ENCODE measurements around the gene CHEK2. TPM values are rescaled to one million over a fixed set of nuclear protein-coding genes. Genes with fewer than 3 reads are reported as not detected.
"Not testable (repeated sequence)": the region's sequence is repeated elsewhere in the genome, so short reads cannot be mapped to it uniquely, and the experiment has no call there.

CHEK2 gene
- total RNA-seq, 1 donor from 2014 or later = 10.8 TPM

DNA sequence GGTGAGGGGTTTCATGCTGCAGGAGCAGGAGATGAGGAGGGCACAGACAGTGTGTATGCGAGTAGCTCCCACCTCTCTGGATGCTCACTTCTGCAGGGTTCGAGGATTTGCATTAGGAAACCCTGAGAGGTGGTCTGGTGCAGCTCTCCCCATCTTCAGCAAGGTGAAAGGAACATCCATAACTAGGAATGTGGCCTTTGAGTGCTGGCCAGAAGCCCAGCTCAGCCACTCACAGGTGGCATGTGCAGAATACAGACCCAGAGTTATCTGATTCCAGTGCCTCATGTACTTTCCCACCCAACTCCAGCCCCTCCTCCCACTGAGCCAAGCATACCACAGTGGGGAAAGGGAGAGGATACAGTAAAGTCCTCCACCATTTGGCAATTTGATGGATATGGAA, 51.8 kb downstream of the CHEK2 start:
- DNase-seq = not testable (repeated sequence)

DNA sequence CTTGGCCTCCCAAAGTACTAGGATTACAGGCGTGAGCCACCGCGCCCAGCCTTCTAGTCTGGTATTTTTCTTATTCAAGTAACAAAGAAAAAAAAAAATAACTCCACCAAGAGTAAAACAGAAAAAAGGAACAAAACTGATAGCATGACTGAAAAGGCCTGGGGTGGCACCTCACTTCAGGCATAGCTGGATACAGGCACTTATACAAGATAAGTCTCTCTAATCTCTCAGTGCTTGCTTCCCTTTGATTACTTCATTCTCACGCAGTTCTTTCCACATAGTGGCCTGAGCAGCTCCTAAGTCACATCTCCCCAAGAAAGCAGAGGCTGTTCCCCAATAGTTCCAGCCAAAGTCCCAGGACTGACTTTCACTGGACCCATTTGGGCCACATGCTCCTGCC, 58.7 kb downstream of the CHEK2 start:
- DNase-seq = not testable (repeated sequence)

DNA sequence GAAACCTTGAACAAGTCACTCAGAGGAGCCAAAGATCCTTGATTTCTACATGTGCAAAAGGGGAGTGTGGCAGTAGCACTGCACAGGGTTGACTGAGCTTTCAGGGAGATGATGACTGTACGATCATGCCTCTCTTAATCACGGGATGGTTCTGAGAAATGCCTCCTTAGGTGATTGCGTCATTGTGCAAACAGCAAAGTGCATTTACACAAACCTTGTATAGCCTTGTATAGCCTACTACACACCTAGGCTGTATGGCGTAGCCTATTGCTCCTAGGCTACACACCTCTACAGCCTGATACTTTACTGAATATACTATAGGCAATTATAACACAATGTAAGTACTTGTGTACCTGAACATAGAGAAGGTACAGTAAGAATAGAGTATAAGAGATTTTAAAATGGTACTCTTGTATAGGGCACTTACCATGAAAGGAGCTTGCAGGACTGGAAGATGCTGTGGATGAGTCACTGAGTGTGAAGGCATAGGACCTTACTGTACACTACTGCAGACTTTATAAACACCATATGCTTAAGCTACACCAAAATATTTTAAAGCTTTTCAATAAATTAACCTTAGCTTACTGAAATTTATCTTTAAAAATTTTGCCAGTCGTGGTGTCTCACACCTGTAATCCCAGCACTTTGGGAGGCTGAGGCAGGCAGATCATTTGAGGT, 60.7 kb downstream of the CHEK2 start:
- DNase-seq = not testable (repeated sequence)

DNA sequence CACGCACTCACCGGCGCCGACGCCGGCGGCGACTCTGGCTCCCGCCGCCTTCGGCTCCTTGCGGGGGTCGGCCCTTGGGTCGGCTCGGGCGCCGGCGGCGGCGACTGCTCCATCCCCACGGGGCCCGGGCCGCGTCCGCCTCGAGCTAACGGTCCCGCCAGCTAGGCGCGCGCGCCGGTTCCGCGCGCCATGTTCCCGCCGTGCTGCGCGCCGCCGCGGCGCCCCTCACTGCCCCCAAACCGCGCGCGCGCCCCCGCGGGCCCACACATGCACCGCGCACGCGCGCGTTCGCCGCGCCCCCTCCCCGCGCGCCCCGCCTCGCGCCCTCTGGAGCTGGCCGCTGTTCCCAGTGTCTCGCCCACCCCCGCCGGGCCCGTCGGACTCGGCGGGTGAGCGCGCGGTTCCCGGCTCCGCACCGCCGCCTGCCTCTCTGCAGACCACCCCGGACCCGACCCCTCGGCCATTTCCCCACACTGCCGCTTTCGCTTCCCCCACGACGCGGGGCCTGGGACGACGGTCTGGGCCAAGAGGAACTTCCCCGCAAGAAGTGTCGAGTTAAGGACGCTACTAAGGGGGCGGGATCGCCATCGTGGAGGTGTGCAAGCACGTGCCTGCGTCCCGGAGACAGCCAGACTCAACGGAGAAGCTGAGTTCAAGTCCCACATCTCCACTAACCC, 61.9 kb downstream of the CHEK2 start, which contains the start of gene TTC28:
Gene TTC28 (minus strand): TSS at position 230 of the 677 bp plus-strand sequence. CDS start 117 bp downstream, at position 113.
- peak; percentile 95 for DNase-seq

DNA sequence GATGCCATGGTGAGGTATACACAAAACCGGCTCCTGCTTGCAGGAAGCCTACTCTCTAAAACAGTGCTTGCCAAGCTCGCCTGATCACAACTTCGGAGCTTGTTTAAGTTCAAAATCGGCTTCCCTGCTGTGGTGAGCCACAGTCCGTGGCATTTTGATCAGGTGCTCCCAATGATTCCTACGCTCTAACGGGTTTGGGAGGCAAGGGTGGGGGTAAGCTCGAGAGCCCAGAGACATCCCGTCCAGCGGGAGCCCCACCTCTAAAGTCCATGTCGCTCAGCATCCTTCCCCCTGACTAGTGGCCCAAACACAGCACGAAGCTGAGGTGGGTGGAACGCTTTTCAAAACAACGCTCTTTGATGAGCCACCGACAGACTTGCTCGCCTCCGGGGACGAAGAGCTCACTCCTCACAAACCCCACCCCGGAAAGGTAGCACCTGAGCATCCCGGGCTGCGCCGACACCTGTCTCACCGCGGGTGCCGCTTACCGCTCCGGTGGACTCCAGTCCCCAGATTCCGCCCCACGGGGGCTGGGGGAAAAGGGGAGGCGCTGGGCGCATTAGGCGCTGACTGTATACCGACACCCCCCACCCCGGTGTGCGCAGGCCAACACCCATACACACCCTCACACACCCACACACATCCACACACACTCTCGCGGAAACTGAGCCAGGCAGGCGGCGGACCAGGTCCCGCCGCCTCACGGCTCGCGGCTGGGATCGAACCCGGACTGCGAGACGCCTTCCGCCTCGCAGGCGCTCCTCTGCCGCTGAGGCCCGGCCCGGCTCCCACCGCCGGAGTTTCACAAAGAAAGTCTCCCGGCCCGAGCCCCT, 62.6 kb downstream of the CHEK2 start:
- peak; percentile 8 for DNase-seq

DNA sequence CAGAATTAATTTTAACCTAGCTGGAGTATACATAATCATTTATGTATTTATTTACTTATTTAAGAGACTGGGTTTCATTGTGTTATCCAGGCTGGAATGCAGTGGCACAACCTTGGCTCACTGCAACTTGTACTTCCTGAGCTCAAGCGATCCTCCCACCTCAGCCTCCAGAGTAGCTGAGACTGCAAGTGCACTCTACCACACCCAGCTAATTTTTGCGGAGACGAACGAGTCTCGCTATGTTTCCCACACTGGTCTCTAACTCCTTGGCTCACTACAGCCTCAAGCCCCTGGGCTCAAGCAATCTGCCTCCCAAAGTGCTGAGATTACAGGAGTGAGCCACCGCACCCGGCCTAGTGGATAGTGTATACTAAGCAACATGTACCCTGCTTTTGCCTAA, 63.5 kb downstream of the CHEK2 start:
- not testable (repeated sequence) for DNase-seq

DNA sequence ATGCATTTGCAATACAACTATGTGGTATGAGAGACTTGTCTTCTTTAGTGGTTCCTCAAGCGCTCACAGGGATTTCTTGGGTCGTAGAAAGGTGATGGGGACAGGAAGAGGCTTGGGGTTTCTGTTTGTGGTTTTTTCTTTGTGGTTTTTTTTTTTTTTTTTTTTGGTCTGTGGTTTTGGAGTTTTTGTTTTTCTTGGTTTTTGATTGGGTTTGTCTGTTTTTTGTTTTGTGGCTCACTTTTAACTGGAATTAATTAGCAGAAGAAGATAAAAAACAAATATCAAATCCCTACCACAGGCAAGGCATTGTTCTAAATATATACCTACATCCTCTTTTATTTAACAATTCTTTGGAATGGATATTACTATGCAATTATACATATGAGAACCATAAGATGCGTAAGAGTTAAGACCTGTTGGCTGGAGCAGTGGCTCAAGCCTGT, 67.5 kb downstream of the CHEK2 start:
- no peak for DNase-seq

DNA sequence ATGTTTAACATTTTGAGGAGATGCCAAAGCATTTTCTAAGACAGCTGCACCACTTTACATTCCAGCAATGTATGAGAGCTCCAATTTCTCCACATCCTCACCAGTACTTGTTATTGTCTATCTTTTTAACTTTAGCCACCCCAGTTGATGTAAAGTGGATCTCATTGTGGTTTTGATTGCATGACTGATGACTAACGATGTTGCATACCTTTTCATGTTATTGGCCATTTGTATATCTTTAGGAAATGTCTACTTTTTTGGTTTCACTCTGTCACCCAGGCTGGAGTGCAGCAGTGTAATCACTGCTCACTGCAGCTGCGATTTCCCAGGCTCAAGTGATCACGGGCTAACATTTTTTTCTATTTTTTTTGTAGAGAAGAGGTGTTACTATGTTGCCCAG, 70.9 kb downstream of the CHEK2 start:
- no peak for DNase-seq

DNA sequence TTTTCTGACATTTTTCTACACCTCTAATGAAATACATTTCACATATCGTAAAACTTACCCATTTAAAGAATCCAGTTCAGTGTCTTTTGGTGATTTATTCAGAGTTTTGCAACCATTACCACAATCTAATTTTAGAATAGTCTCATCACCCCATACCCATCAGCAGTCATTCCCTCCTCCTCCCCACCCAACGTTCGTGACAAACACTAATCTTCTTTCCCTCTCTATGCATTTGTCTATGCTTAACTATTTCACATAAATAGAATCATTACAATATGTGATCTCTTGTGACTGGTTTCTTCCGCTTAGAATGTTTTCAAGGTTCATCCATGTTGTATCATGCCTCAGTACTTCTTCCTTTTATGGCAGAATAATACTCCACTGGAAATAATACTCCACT, 71.5 kb downstream of the CHEK2 start:
- no peak for DNase-seq

DNA sequence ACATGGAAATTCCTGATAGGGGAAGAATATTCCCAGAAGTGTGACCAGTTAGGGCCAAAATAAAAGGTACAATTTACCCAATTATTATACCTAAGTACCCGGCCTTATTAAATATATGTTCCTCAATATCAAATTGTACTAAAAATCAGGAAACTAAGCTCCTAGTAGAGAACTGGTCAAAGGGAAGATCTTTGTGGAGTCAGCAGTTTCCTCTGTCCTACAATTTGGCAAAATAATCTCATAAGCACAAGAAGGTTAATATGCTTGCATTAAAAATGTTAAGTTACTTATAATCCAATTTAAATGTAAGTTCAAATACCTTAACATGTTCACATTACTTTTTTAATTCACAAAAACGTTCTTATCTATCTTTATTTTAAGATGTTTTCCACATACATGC, 72.2 kb downstream of the CHEK2 start:
- DNase-seq = no peak

DNA sequence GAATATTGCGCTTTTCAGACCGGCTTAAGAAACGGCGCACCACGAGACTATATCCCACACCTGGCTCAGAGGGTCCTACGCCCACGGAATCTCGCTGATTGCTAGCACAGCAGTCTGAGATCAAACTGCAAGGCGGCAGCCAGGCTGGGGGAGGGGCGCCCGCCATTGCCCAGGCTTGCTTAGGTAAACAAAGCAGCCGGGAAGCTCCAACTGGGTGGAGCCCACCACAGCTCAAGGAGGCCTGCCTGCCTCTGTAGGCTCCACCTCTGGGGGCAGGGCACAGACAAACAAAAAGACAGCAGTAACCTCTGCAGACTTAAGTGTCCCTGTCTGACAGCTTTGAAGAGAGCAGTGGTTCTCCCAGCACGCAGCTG, 78.1 kb downstream of the CHEK2 start:
- not testable (repeated sequence) for DNase-seq

DNA sequence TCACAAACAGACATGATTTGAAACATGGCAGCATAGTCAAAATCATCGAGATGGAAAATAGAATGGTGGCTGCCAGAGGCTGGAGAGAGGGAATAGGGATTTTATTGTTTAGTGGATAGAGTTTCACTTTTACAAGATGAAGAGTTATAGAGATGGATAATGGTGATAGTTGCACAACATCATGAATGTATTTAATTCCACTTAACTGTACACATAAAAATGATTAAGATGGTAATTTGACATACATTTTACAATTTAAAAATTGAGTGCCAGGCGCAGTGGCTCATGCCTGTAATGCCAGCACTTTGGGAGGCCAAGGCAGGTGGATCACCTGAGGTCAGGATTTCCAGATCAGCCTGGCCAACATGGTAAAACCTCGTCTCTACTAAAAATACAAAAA, 83.2 kb downstream of the CHEK2 start:
- DNase-seq = no peak

DNA sequence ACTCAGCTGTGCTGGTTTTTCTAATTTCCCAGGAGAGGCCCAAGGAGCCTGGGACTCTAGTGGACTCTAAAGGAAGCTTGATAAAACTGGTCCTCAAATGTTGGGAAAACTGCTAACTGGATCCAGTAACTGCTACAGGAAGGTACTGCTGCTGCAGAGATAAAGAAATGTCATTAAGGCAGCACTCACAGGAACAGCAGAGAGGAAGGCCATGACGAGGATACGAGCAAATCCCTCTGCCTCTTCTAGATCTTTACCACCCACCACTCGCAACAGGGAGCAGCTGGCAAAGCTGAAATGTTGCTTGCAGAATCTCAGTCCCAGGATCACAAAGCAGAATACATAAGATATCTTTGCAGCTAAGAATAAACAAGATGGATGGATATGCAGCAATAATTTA, 85.4 kb downstream of the CHEK2 start:
- DNase-seq = no peak

DNA sequence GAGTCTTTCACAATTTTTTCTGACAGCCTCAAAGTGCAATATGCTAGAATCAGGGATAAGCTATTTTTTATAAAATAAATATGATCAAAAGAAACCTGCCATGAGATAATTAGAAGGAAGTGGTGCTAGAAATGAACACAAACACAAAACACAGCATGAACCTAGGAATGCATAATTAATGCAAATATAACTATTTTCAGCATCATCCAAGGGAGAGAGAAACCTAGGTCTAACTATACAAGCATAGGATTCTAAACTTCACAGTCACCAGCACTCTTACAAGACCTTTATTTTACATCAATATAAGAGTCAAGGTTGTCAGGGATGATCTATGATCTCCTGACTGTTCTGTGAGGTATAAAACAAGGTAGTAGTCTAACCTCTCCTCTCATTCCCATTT, 91.2 kb downstream of the CHEK2 start:
- DNase-seq = no peak

DNA sequence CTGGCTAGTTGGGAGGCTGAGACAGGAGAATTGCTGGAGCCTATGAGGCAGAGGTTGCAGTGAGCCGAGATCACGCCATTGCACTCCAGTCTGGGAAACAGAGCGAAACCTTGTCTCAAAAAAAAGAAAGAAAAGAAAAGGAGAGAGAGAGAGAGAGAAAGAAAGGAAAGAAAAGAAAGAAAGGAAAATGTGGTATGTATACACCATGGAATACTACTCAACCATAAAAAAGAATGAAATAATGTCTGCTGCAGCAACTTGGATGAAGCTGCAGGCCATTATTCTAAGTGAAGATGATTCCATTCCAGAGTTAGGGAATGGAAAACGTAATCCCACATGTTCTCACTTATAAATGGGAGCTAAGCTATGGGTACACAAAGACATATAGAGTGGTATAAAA, 92.8 kb downstream of the CHEK2 start:
- DNase-seq = no peak

DNA sequence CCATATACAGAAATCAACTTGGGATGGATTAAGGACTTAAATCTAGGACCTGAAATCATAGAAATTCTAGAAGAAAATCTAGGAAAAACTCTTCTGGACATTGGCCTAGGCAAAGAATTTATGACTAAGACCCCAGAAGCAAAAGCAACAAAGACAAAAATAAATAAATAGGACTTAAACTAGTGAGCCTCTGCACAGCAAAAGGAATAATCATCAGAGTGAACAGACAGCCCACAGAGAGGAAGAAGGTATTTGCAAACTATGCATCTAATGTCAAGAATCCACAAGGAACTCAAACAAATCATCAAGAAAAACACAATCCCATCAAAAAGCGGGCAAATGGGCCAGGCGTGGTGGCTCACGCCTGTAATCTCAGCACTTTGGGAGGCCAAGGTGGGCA, 94.4 kb downstream of the CHEK2 start:
- DNase-seq = no peak

DNA sequence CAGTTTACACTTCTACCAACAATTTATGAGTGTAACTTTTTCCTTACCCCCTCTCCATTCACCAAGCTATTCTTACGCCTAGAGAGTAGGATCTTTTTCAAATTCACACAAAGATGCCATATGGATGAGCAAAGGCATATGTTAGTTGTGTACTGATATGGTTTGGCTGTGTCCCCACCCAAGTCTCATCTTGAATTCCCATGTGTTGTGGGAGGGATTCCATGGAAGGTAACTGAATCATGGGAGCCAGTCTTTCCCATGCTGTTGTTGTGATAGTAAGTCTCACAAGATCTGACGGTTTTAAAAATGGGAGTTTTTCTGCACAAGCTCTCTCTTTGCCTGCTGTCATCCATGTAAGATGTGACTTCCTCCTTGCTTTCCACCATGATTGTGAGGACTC, 102.3 kb downstream of the CHEK2 start:
- no peak for DNase-seq

Small RNA genes within 50 kb of the gene (small RNA-seq; reads per million reads assigned to genes)
- not detected for gene RN7SL162P (ENCODE audit: low replicate concordance)

Other genes starting within 250 kb of the CHEK2 start
- 48.5 TPM for gene TTC28, start 62.0 kb downstream of the CHEK2 start, total RNA-seq
- gene HSCB, start 219 bp upstream of the CHEK2 start, total RNA-seq = 13.2 TPM
- gene CCDC117, start 30.9 kb upstream of the CHEK2 start, total RNA-seq = 29.3 TPM
- 158 TPM for gene XBP1, start 58.7 kb upstream of the CHEK2 start, total RNA-seq
- 12.4 TPM for gene ZNRF3, start 141.8 kb upstream of the CHEK2 start, total RNA-seq

All from tongue (tissue), 3 donors.